SU-DHL-6 (cell line): Measurements from ENCODE around the gene PLAGL2.

Experiments used
- H2AFZ ChIP-seq: fragments of 200-600 bp; sonication (generic); 2 replicates; pipeline ENCODE4 v1.6.1; 2014; ENCODE audit warnings: low read depth, mild to moderate bottlenecking, moderate library complexity, mixed read lengths, antibody characterized with exemption, low read length; ENCODE audit not compliant: severe bottlenecking
- H3F3A ChIP-seq: fragments of 200-600 bp; shearing (Covaris generic); 2 replicates; pipeline ENCODE4 v1.6.0; 2016; ENCODE audit warnings: antibody characterized with exemption, mild to moderate bottlenecking; ENCODE audit not compliant: insufficient read depth
- H3K27ac ChIP-seq: fragments of 200-600 bp; sonication (generic); 2 replicates; pipeline ENCODE4 v1.5.1; 2016; ENCODE audit warnings: low read depth, mild to moderate bottlenecking, low read length, moderate library complexity, mixed read lengths
- H3K27me3 ChIP-seq: fragments of 200-600 bp; sonication (generic), shearing (Covaris generic); 2 replicates; pipeline ENCODE4 v1.6.0; 2014; ENCODE audit warnings: mild to moderate bottlenecking, low read length
- H3K36me3 ChIP-seq: fragments of 200-600 bp; sonication (generic); 2 replicates; pipeline ENCODE4 v1.6.1; 2014; ENCODE audit warnings: mild to moderate bottlenecking, low read length, mixed read lengths
- H3K4me2 ChIP-seq: fragments of 300-600, 200-600 bp; shearing (Covaris generic), sonication (generic); 2 replicates; pipeline ENCODE4 v1.6.0; 2014; ENCODE audit warnings: low read length, low read depth, mild to moderate bottlenecking; ENCODE audit not compliant: poor library complexity, severe bottlenecking
- H3K4me3 ChIP-seq: fragments of 200-600 bp; sonication (generic); 2 replicates; pipeline ENCODE4 v1.5.1; 2014; ENCODE audit warnings: antibody characterized with exemption, low read length, mild to moderate bottlenecking, mixed read lengths; ENCODE audit not compliant: insufficient read depth, poor library complexity, severe bottlenecking
- H3K79me2 ChIP-seq: fragments of 200-600 bp; sonication (generic); 2 replicates; pipeline ENCODE4 v1.6.1; 2014; ENCODE audit warnings: mild to moderate bottlenecking, low read length, moderate library complexity; ENCODE audit not compliant: insufficient read depth
- H3K9ac ChIP-seq: fragments of 200-600 bp; sonication (generic); 2 replicates; pipeline ENCODE4 v1.7.0; 2014; ENCODE audit warnings: mild to moderate bottlenecking, low read length
- H3K9me2 ChIP-seq: fragments of 200-600 bp; sonication (generic); replicated peaks from 2 replicates; pipeline ENCODE4 v1.6.1; 2014; ENCODE audit warnings: low read length; ENCODE audit not compliant: insufficient read depth
- H3K9me3 ChIP-seq: fragments of 200-600 bp; sonication (generic); 2 replicates; pipeline ENCODE4 v1.6.1; 2014; ENCODE audit warnings: low read length, mixed read lengths; ENCODE audit not compliant: insufficient read depth
- H4K20me1 ChIP-seq: fragments of 200-600 bp; sonication (generic); 2 replicates; pipeline ENCODE4 v1.6.1; 2014; ENCODE audit warnings: low read depth, mild to moderate bottlenecking, antibody characterized with exemption, low read length, moderate library complexity, mixed read lengths
- CTCF ChIP-seq: fragments of 200-600 bp; sonication (generic); IDR thresholded peaks from one replicate; pipeline ENCODE4 v1.5.1; 2017; ENCODE audit warnings: antibody characterized with exemption, mild to moderate bottlenecking, low read length, moderate library complexity; ENCODE audit not compliant: insufficient read depth, poor library complexity, severe bottlenecking
- EZH2phosphoT487 ChIP-seq: fragments of 200-600 bp; sonication (generic), shearing (Covaris generic); conservative IDR thresholded peaks from 2 replicates; pipeline ENCODE4 v1.6.1; 2018; ENCODE audit warnings: mild to moderate bottlenecking, antibody characterized with exemption, low read length, moderate library complexity, mixed read lengths

PLAGL2 gene

GRCh38 chr20:32189123-32189410 is 18.5 kb downstream of the PLAGL2 start:
- H3K27ac ChIP-seq, result no peak overlapping the region
- no peaks in the 10 kb centered on the region for H3K9me3 ChIP-seq
- no peaks in the 10 kb centered on the region for H3K9me2 ChIP-seq
- H3K4me2 ChIP-seq, result no peak overlapping the region
- H3K36me3 ChIP-seq, result no peaks in the 10 kb centered on the region
- no peaks in the 10 kb centered on the region for H3K79me2 ChIP-seq
- H3K27me3 ChIP-seq, result no peaks in the 10 kb centered on the region
- H2AFZ ChIP-seq, result no peak overlapping the region
- H3F3A ChIP-seq, result no peaks in the 10 kb centered on the region
- no peak for TF ChIP-seq CTCF
- no peak for TF ChIP-seq EZH2phosphoT487
- no peaks in the 10 kb centered on the region for H4K20me1 ChIP-seq
- H3K9ac ChIP-seq, result no peak overlapping the region
- no peak overlapping the region for H3K4me3 ChIP-seq

GRCh38 chr20:32188376-32189122 is 19.0 kb downstream of the PLAGL2 start:
- no peaks in the 10 kb centered on the region for H4K20me1 ChIP-seq
- TF ChIP-seq CTCF, result no peak
- no peak for TF ChIP-seq EZH2phosphoT487
- no peak overlapping the region for H3K4me2 ChIP-seq
- no peaks in the 10 kb centered on the region for H3K36me3 ChIP-seq
- H3K9ac ChIP-seq, result no peak overlapping the region
- H3K9me3 ChIP-seq, result no peaks in the 10 kb centered on the region
- H3K9me2 ChIP-seq, result no peaks in the 10 kb centered on the region
- no peaks in the 10 kb centered on the region for H3K79me2 ChIP-seq
- no peak overlapping the region for H2AFZ ChIP-seq
- H3K27me3 ChIP-seq, result no peaks in the 10 kb centered on the region
- no peak overlapping the region for H3K27ac ChIP-seq
- H3F3A ChIP-seq, result no peaks in the 10 kb centered on the region
- no peak overlapping the region for H3K4me3 ChIP-seq

GRCh38 chr20:32186506-32186905 is 21.0 kb downstream of the PLAGL2 start:
- Histone ChIP-seq H3K36me3 (no peaks in the 10 kb centered on the region), H3K9me2 (no peaks in the 10 kb centered on the region), H2AFZ (no peak overlapping the region), H3K4me3 (no peak overlapping the region), H4K20me1 (no peaks in the 10 kb centered on the region), H3K9me3 (no peaks in the 10 kb centered on the region), H3K79me2 (no peaks in the 10 kb centered on the region), H3K9ac (no peak overlapping the region), H3K27me3 (no peaks in the 10 kb centered on the region), H3F3A (no peaks in the 10 kb centered on the region), H3K4me2 (no peak overlapping the region), H3K27ac (no peak overlapping the region)
- TF ChIP-seq EZH2phosphoT487 (no peak), CTCF (no peak)
